Stromal cell of bone marrow (primary cell): ENCODE data around the gene ACTRT2.

Experiments
- DNase-seq: peaks from one replicate; pipeline ENCODE4 v3.0.0-alpha.2; 2012; ENCODE audit warnings: low read depth

ACTRT2 gene

GRCh38 chr1:3069491-3070308 is 48.4 kb downstream of the ACTRT2 start:
- DNase-seq: peak; percentile 66

DNA sequence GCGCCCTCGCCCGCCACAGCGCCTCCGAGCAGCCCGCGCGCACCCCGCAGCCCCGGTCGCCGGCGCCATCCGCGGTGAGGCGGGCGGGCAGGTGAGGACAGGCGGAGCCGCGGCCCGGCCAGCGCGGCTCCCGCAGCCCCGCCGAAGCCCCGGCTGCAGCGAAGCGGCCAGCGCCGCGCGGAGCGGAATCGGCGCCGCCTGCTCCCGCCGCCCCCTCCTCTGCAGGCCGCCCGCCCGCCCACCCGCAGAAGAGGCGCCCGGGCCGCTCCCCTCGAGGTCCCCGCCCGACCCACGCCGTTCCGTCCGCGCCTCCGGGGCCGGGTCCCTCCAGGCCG is 49.0 kb downstream of the ACTRT2 start:
- no peak for DNase-seq

- no peak for DNase-seq
Observed at GRCh38 chr1:3070644-3071564, 49.6 kb downstream of the ACTRT2 start.

DNA sequence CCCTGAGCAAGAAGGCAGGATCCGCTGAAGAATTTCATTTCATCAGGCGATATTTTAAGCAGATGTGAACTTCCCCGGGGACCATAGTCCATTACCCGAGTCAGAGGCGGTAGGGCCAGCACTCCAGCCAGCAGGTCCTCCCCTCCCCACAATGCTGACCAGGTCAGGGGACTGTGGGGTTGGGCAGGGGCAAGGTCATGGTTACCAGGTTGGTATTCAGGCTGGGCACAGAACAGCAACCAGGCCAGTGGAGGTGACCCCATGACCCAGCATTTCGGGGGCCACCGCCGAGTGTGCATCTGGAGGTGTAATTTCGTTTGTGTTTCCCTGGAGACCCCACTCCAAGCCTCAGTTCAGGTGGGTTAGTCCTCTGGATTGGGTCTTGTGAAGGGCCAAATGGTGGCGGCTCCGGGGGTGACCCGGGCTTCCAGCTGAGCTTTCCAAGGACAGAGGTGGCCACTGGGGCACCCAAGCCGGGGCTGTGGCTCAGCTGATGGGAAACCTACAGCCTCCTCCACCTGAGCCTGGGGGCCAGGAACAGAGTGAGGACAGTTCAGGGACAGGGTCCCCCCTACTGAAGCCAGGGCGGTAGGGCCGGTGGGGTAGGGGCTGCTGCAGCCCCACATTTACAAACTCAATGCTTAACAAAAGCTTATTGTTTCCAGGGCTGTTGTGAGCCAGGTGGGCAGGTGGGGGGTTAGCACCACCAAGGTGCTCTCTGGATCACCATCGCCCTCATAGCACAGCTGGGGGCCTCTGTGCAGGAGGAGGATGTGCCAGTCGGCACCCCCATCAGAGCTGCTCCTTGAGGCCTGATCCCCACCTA is 50.5 kb downstream of the ACTRT2 start:
- DNase-seq: no peak
